ENCODE measurements around the gene GJB5. TPM values are rescaled to one million over a fixed set of nuclear protein-coding genes. Genes with fewer than 3 reads are reported as not detected.

Gene GJB5
- total RNA-seq (2013; cell fraction: nucleolus; rRNA removed) = not detected in 2 replicates
- not detected in 2 replicates for total RNA-seq (2014; rRNA removed)
- not detected in 2 replicates for total RNA-seq (2014; rRNA removed; fragmentation: Illumina TruSeq; extraction: Trizol)
- total RNA-seq (2021) = not detected in 2 replicates
- not detected for polyA plus RNA-seq (2011; ENCODE audit: low read depth)
- not detected in 2 replicates for polyA plus RNA-seq (2011; rRNA removed)
- 0.07 TPM in 1 of 2 replicates, not detected in the other for polyA plus RNA-seq (2011; cell fraction: cytosol; rRNA removed)
- not detected in 2 replicates for polyA plus RNA-seq (2011; cell fraction: nucleus; rRNA removed)
- not detected in 2 replicates for polyA plus RNA-seq (2012)
- polyA plus RNA-seq (2014; fragmentation: Illumina TruSeq; extraction: Trizol) = not detected in 2 replicates
- polyA plus RNA-seq (2014; fragmentation: Nextera tagmentation; extraction: Ambion mirVana) = not detected
- not detected in 2 replicates for polyA plus RNA-seq (2014; rRNA removed)
- polyA plus RNA-seq (2016; fragmentation: Nextera tagmentation; extraction: Ambion mirVana) = not detected
- polyA minus RNA-seq (2011; rRNA and poly(A)+ RNA removed) = 0.22 TPM in 1 of 2 replicates, not detected in the other
- polyA minus RNA-seq (2011; cell fraction: cytosol; rRNA and poly(A)+ RNA removed) = not detected in 2 replicates
- polyA minus RNA-seq (2011; cell fraction: nucleus; rRNA and poly(A)+ RNA removed) = not detected in 2 replicates
- Bru-seq, nascent RNA = percentile 14 among the genes with signal in this experiment
- not detected for BruChase-seq, experiment 1, labeled RNA remaining after a 6-hour chase
- BruChase-seq, experiment 2, labeled RNA remaining after a 2-hour chase = not detected
- long read RNA-seq, experiment 1 = 0 reads
- long read RNA-seq, experiment 2 = 0 reads

- Histone ChIP-seq H3K9me3 (replicated peaks; ENCODE audit: control insufficient read depth, insufficient read depth, low read length) (no peaks in the 10 kb centered on the region), H3K36me3 (ENCODE audit: control insufficient read depth in 2 of 2, insufficient read depth in 2 of 2, low read length in 1 of 2) (no peaks in the 10 kb centered on the region), H3K4me1 (ENCODE audit: control insufficient read depth, insufficient read depth, low read length) (no peaks in the 10 kb centered on the region), H2AFZ (ENCODE audit: control insufficient read depth, low read depth, low read length) (no peak within 1 kb of the TSS), H3K27me3 (replicated peaks in 1 of 2; ENCODE audit: control insufficient read depth in 2 of 2, insufficient read depth in 2 of 2, low read length in 1 of 2) (no peaks in the 10 kb centered on the region; a peak in 1 of 4 replicates), H3K79me2 (ENCODE audit: control insufficient read depth, insufficient read depth, low read length) (no peaks in the 10 kb centered on the region), H3K4me2 (ENCODE audit: control insufficient read depth, insufficient read depth) (no peak within 1 kb of the TSS), H3K9ac (ENCODE audit: control insufficient read depth, insufficient read depth, low read length) (no peak within 1 kb of the TSS), H3K4me3 (no peak within 1 kb of the TSS), H3K27ac (ENCODE audit: control insufficient read depth, insufficient read depth) (no peak within 1 kb of the TSS), H4K20me1 (ENCODE audit: control insufficient read depth, insufficient read depth) (no peaks in the 10 kb centered on the region)
- CTCF ChIA-PET = no interaction called here
- RAD21 ChIA-PET (ENCODE audit: unreplicated experiment) = no interaction called here
- POLR2A ChIA-PET = interaction anchor here (0.5 kb wide), 1 partner anchor 755 kb away, joined by 4 read pairs; no protein-coding TSS in a partner anchor
- DNase-seq (ENCODE audit: low read depth, low spot score) (no peak), ATAC-seq (no peak), FAIRE-seq (no peak)
- in situ Hi-C loops (cut with MboI) (no loop called here), intact Hi-C loops (cut with micrococcal nuclease; ENCODE audit: unreplicated experiment) (no loop called here)
- WGBS (ENCODE audit: insufficient coverage, insufficient replicate concordance, low lambda C conversion rate, missing lambda C conversion rate) = 33% methylated on average over 13 of the region's 13 CpGs
- BruUV-seq (replicated peaks) = no TSS peak
- SMC1A ChIA-PET (ENCODE audit: uncharacterized antibody, unreplicated experiment) = no interaction called here
- TF ChIP-seq TAF1 (IDR thresholded peaks at IDR 0.05; ENCODE audit: borderline replicate concordance, low read depth, low read length) = no peak
- no peak for TF ChIP-seq ESRRA (IDR thresholded peaks at IDR 0.05; ENCODE audit: low read length)
- no peak for TF ChIP-seq RCOR1 (conservative IDR thresholded peaks at IDR 0.05; ENCODE audit: low read depth, low read length)
- no peak for TF ChIP-seq SIX5 (IDR thresholded peaks at IDR 0.05; ENCODE audit: low read depth, low read length, severe bottlenecking)
- no peak for TF ChIP-seq CBFB (IDR thresholded peaks at IDR 0.05; ENCODE audit: low read depth)
- no peak for TF ChIP-seq DPF2 (IDR thresholded peaks at IDR 0.05)
- TF ChIP-seq ATF2 (IDR thresholded peaks at IDR 0.05; ENCODE audit: low read length) = no peak
- no peak for TF ChIP-seq RAD21 (IDR thresholded peaks at IDR 0.05; ENCODE audit: insufficient read depth, low read depth, low read length)
- no peak for TF ChIP-seq CHD4 (IDR thresholded peaks at IDR 0.05)
- TF ChIP-seq POLR2AphosphoS5 (IDR thresholded peaks at IDR 0.05; ENCODE audit: low read length) = no peak
Measured at GRCh38 chr1:34754964-34755637, at the start of gene GJB5. Gene GJB5, plus strand, starts transcription at chr1:34755047. Its CDS starts 2,284 bp downstream, at chr1:34757331.

Measured in GM12878 (cell line).